GM19238 (cell line): Measurements from ENCODE around the gene MBP.
"Not testable (repeated sequence)": the region's sequence is repeated elsewhere in the genome, so short reads cannot be mapped to it uniquely, and the experiment has no call there.

ENCODE experiments used
- DNase-seq: peaks from one replicate; pipeline ENCODE4 v3.0.0; 2011; ENCODE audit warnings: low spot score; ENCODE audit not compliant: insufficient read length

MBP gene

GRCh38 chr18:76955524-76956170 lies 176.9 kb downstream of the MBP start:
- DNase-seq = no peak

- no peak for DNase-seq
Measured at GRCh38 chr18:76953583-76954233, 178.9 kb downstream of the MBP start.

- no peak for DNase-seq
Measured at GRCh38 chr18:76953156-76953555, 179.4 kb downstream of the MBP start.

- DNase-seq = no peak
Measured at GRCh38 chr18:76952747-76953146, 179.8 kb downstream of the MBP start.

- no peak for DNase-seq
Measured at GRCh38 chr18:76951456-76952247, 180.9 kb downstream of the MBP start.

- DNase-seq = no peak
Measured at GRCh38 chr18:76948345-76948744, 184.2 kb downstream of the MBP start.

- DNase-seq = not testable (repeated sequence)
Measured at GRCh38 chr18:76944346-76944745, 188.2 kb downstream of the MBP start.

- no peak for DNase-seq
Measured at GRCh38 chr18:76943542-76944339, 188.8 kb downstream of the MBP start.

- no peak for DNase-seq
Measured at GRCh38 chr18:76941284-76941683, 191.3 kb downstream of the MBP start.

- no peak for DNase-seq
Measured at GRCh38 chr18:76938619-76939018, 194.0 kb downstream of the MBP start.

GRCh38 chr18:76937597-76937996 lies 195.0 kb downstream of the MBP start:
- DNase-seq = no peak

- DNase-seq = no peak
Measured at GRCh38 chr18:76936877-76937276, 195.7 kb downstream of the MBP start.

- no peak for DNase-seq
Measured at GRCh38 chr18:76935722-76936337, 196.8 kb downstream of the MBP start.

- DNase-seq = no peak
Measured at GRCh38 chr18:76932026-76932819, 200.4 kb downstream of the MBP start.

GRCh38 chr18:76931171-76931570 lies 201.4 kb downstream of the MBP start:
- DNase-seq = no peak
